Peyer's patch (tissue), 4 donors: ENCODE measurements around the gene METTL1.
"Not testable (repeated sequence)": the region's sequence is repeated elsewhere in the genome, so short reads cannot be mapped to it uniquely, and the experiment has no call there.

ENCODE experiments used
- CTCF ChIP-seq, 6 experiments: fragments of 450-650 bp in 4 of 6; fragments of 200-600 bp in 2 of 6; sonication (generic) in 1 of 6; IDR thresholded peaks; one replicate each; pipeline ENCODE4 v1.5.1; 2017 to 2019; ENCODE audit warnings: antibody characterized with exemption in 6 of 6, mild to moderate bottlenecking in 3 of 6, moderate library complexity in 1 of 6
- POLR2A ChIP-seq, 2 donors: fragments of 450-650 bp; IDR thresholded peaks; one replicate each; pipeline ENCODE4 v1.5.1; 2017; ENCODE audit warnings: antibody characterized with exemption in 2 of 2, mild to moderate bottlenecking in 2 of 2, moderate library complexity in 2 of 2

- not testable (repeated sequence) for TF ChIP-seq POLR2A, CTCF (IDR thresholded peaks at IDR 0.05)
These were observed 2.7 kb upstream of the METTL1 start for GRCh38 chr12:57774634-57775033.
